ENCODE results near the gene YTHDF2. TPM values are rescaled to one million over a fixed set of nuclear protein-coding genes. Genes with fewer than 3 reads are reported as not detected.

YTHDF2 gene
- polyA plus RNA-seq, 3 donors = 20.7 to 81.6 (median 74.2) TPM

- Histone ChIP-seq H3K9me3 (replicated peaks in 1 of 2; ENCODE audit: control insufficient read depth in 1 of 2, insufficient read depth in 1 of 2, low read length in 2 of 2) (no peaks in the 10 kb centered on the region), H3K79me2 (ENCODE audit: insufficient read depth, low read length) (peaks cover 100% of the 10 kb centered on the region), H4K20me1 (ENCODE audit: insufficient read depth, low read length) (peaks cover 100% of the 10 kb centered on the region), H3K27ac (ENCODE audit: low read depth in 1 of 2, low read length in 2 of 2) (no peak overlapping the region), H3K36me3 (replicated peaks in 1 of 2; ENCODE audit: control insufficient read depth in 1 of 2, insufficient read depth in 2 of 2, low read length in 2 of 2) (peaks cover 30 to 82% of the 10 kb centered on the region in 2 donors), H3K27me3 (ENCODE audit: control insufficient read depth in 2 of 2, insufficient read depth in 2 of 2, low read length in 2 of 2) (no peaks in the 10 kb centered on the region), H3K4me3 (replicated peaks in 1 of 3; ENCODE audit: low read depth in 2 of 3, low read length in 3 of 3) (no peak overlapping the region), H3K4me2 (replicated peaks; ENCODE audit: extremely low read depth, low read length, poor library complexity, severe bottlenecking) (no peak overlapping the region), H3K9ac (ENCODE audit: insufficient read depth, low read length, poor library complexity, severe bottlenecking) (no peak overlapping the region), H3K4me1 (ENCODE audit: control insufficient read depth in 1 of 2, insufficient read depth in 2 of 2, low read length in 2 of 2) (peaks cover 0 to 9% of the 10 kb centered on the region in 2 donors), H2AFZ (ENCODE audit: insufficient read depth, low read depth, low read length, poor library complexity, severe bottlenecking) (no peak overlapping the region)
- no peak for TF ChIP-seq CTCF (IDR thresholded peaks at IDR 0.05)
- Mint-ChIP-seq H3K27me3 (ENCODE audit: low read depth in 3 of 3) (peaks cover 0 to 2% (median 0%) of the 10 kb centered on the region in 3 donors), H3K27ac (peak overlapping the region in 1 of 7 donors; percentile 33), H3K9me3 (no peaks in the 10 kb centered on the region), H3K4me1 (peaks cover 9% of the 10 kb centered on the region), H3K36me3 (peaks cover 20 to 39% of the 10 kb centered on the region in 2 donors), H3K4me3 (no peak overlapping the region)
- intact Hi-C loops (cut with micrococcal nuclease) = no loop called here
- DNase-seq = no peak
- whole genome bisulfite sequencing (ENCODE audit: insufficient coverage) = 50% methylated on average over 2 of the region's 5 CpGs
Measured at GRCh38 chr1:28756846-28757245, 20.1 kb downstream of the YTHDF2 start.

DNA sequence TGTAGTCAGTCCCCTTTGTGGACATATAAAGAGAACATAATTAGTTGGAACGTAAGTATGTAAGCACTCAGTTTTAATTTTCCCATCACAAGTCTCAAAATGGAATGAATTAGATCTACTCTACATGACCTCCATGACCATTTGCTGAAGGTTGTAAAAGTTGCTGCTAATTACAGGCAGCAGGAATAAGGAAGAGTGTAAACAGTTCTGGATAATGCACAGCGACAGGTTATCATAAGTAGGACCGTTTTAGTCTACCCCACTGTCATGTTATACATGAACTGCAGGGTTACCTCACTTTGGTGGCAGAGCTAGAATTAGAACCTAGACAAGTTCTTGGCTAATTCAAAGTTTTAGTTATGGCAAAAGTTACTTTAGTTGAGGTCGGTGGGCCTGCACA, 21.7 kb downstream of the YTHDF2 start:
- DNase-seq = no peak
- Mint-ChIP-seq H3K27me3 (ENCODE audit: low read depth in 3 of 3) (no peaks in the 10 kb centered on the region), H3K27ac (peak overlapping the region in 1 of 7 donors; percentile 11), H3K4me3 (no peak overlapping the region), H3K36me3 (peaks cover 22 to 41% of the 10 kb centered on the region in 2 donors), H3K9me3 (no peaks in the 10 kb centered on the region), H3K4me1 (peaks cover 6% of the 10 kb centered on the region)
- peaks cover 0 to 9% of the 10 kb centered on the region in 2 donors for H3K4me1 ChIP-seq (ENCODE audit: control insufficient read depth in 1 of 2, insufficient read depth in 2 of 2, low read length in 2 of 2)
- intact Hi-C loops (cut with micrococcal nuclease) = no loop called here
- no CpG with 5 or more reads among the region's 4 CpGs for WGBS (ENCODE audit: insufficient coverage)
- TF ChIP-seq CTCF (IDR thresholded peaks at IDR 0.05) = no peak
- H3K27ac ChIP-seq (ENCODE audit: low read depth in 1 of 2, low read length in 2 of 2) = peak overlapping the region in 1 of 2 donors; percentile 10
- peaks cover 99% of the 10 kb centered on the region for H3K79me2 ChIP-seq (ENCODE audit: insufficient read depth, low read length)
- H3K9ac ChIP-seq (ENCODE audit: insufficient read depth, low read length, poor library complexity, severe bottlenecking) = no peak overlapping the region
- H3K27me3 ChIP-seq (ENCODE audit: control insufficient read depth in 2 of 2, insufficient read depth in 2 of 2, low read length in 2 of 2) = no peaks in the 10 kb centered on the region
- peaks cover 100% of the 10 kb centered on the region for H4K20me1 ChIP-seq (ENCODE audit: insufficient read depth, low read length)
- H2AFZ ChIP-seq (ENCODE audit: insufficient read depth, low read depth, low read length, poor library complexity, severe bottlenecking) = no peak overlapping the region
- H3K36me3 ChIP-seq (replicated peaks in 1 of 2; ENCODE audit: control insufficient read depth in 1 of 2, insufficient read depth in 2 of 2, low read length in 2 of 2) = peaks cover 27 to 71% of the 10 kb centered on the region in 2 donors
- H3K4me3 ChIP-seq (replicated peaks in 1 of 3; ENCODE audit: low read depth in 2 of 3, low read length in 3 of 3) = no peak overlapping the region
- no peak overlapping the region for H3K4me2 ChIP-seq (replicated peaks; ENCODE audit: extremely low read depth, low read length, poor library complexity, severe bottlenecking)
- no peaks in the 10 kb centered on the region for H3K9me3 ChIP-seq (replicated peaks in 1 of 2; ENCODE audit: control insufficient read depth in 1 of 2, insufficient read depth in 1 of 2, low read length in 2 of 2)

Measured in CD14-positive monocyte (primary cell).